ENCODE results near the gene MYO5B. TPM values are rescaled to one million over a fixed set of nuclear protein-coding genes. Genes with fewer than 3 reads are reported as not detected.

Gene MYO5B
- polyA plus RNA-seq, 1 of the 3 experiments (the other 2 are of a cell fraction), result 1.3 TPM

GRCh38 chr18:49985236-49985635, 209.7 kb downstream of the MYO5B start:
- H3K36me3 ChIP-seq (replicated peaks in 1 of 2; ENCODE audit: control insufficient read depth in 1 of 2, insufficient read depth in 2 of 2, low read length in 1 of 2), result no peaks in the 10 kb centered on the region
- no peaks in the 10 kb centered on the region for H3K9me3 ChIP-seq
- CTCF ChIA-PET, result interaction anchor here (1.1 kb wide), 1 partner anchor 13 kb away, joined by 3 read pairs; no protein-coding TSS in a partner anchor
- no peaks in the 10 kb centered on the region for H3F3A ChIP-seq (replicated peaks; ENCODE audit: insufficient read depth)
- no peak for DNase-seq
- no peak overlapping the region for H3K27ac ChIP-seq (ENCODE audit: low read depth in 2 of 2, low read length in 1 of 2)
- no peak overlapping the region for H2AFZ ChIP-seq (ENCODE audit: low read depth)
- H3K4me2 ChIP-seq, result no peak overlapping the region
- no peaks in the 10 kb centered on the region for H3K79me2 ChIP-seq (ENCODE audit: insufficient read depth)
- H3K4me1 ChIP-seq (ENCODE audit: control insufficient read depth in 1 of 2, insufficient read depth in 2 of 2, low read depth in 1 of 2, low read length in 1 of 2), result no peaks in the 10 kb centered on the region; a peak in 1 of 4 replicates
- peaks cover 17% of the 10 kb centered on the region; the same call in 1 of the 2 replicates for H3K27me3 ChIP-seq (ENCODE audit: insufficient read depth)
- H3K4me3 ChIP-seq (ENCODE audit: low read depth in 2 of 2, low read length in 1 of 2), result no peak overlapping the region
- H3K9me2 ChIP-seq, result no peaks in the 10 kb centered on the region
- no peaks in the 10 kb centered on the region for H4K20me1 ChIP-seq (ENCODE audit: insufficient read depth)
- 19% methylated on average over 3 of the region's 3 CpGs for WGBS (ENCODE audit: low lambda C conversion rate)
- POLR2A ChIA-PET, result no interaction called here
- no peak overlapping the region for H3K9ac ChIP-seq
- TF ChIP-seq RCOR1 (IDR thresholded peaks at IDR 0.05; ENCODE audit: low read length) (no peak), RAD21 (IDR thresholded peaks at IDR 0.05; ENCODE audit: low read length) (no peak), TCF12 (IDR thresholded peaks at IDR 0.05) (no peak), RXRA (IDR thresholded peaks at IDR 0.05; ENCODE audit: borderline replicate concordance, low read depth) (no peak), YY1 (IDR thresholded peaks at IDR 0.05; ENCODE audit: low read depth) (no peak), SIN3A (IDR thresholded peaks at IDR 0.05; ENCODE audit: borderline replicate concordance, low read depth, low read length) (no peak), CTCF (IDR thresholded peaks at IDR 0.05) (no peak), RFX5 (IDR thresholded peaks at IDR 0.05; ENCODE audit: low read length) (no peak), FOXM1 (IDR thresholded peaks at IDR 0.05; ENCODE audit: low read depth) (no peak), POLR2AphosphoS5 (IDR thresholded peaks at IDR 0.05; ENCODE audit: low read depth, low read length) (no peak), IRF3 (IDR thresholded peaks at IDR 0.05; ENCODE audit: low read depth, low read length) (no peak), REST (IDR thresholded peaks at IDR 0.05; ENCODE audit: low read depth, low read length) (no peak), SMC3 (IDR thresholded peaks at IDR 0.05; ENCODE audit: low read depth, low read length) (no peak)

Data from SK-N-SH (cell line).